ENCODE results near the gene DSCAML1.

- TF ChIP-seq CTCF (IDR thresholded peaks at IDR 0.05): no peak
- TF ChIP-seq POLR2A (IDR thresholded peaks at IDR 0.05): no peak
Observed at GRCh38 chr11:117519590-117519989, 277.4 kb downstream of the DSCAML1 start.
